ENCODE results near the gene MEGF8. TPM values are rescaled to one million over a fixed set of nuclear protein-coding genes. Genes with fewer than 3 reads are reported as not detected.
A peak's percentile ranks its signal among the peaks of the same experiment; 100 is the strongest.

Gene MEGF8
- total and polyA plus RNA-seq, 10 of the 15 experiments (the other 5 are each of a cell fraction or from before 2014, with no cell fraction given), result 0.43 to 12.8 (median 2.7) TPM

DNA sequence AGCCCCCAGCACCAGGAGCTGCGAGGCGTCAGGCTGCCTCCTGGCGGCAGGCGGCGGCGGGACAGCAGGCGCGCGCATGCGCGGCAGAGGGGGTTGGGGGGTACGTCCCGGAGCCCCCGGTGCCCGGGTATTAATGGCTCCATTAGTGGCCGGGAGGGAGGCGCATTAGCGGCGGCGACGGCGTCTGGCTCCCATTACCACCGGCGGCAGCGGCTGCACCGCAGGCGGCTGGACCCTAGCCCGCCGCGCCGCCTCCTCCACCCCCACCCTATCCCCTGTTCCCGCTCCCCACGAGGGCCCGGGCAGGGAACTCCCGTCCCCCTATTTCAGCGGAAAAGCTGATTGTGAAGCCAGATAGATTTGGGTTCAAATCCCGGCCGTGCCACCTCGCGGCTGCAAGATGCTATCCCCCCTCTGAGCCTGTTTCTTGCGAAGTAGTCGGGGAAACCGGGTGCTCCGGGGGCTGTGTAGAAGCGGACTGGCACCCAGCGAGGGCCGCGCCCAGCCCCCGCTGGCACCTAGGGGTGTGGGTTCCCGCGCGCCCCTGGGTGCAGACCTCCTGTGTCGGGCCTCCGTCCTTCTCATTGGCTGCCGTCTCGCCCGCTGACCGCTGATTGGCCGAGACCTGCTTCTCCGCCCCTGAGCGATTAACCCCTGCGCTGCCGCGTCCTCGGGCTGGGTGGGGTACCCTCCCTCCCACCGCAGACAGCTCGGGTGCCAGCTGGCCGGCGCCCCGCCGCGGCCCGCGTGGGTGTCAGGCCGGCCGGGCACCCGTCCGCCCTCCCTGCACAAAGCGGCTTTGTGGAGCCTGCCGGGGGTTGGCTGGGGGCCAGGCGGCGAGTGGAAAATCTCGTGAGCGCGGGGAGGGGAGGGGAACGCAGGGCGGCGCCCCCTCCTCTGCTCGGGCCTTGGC is 45.3 kb upstream of the MEGF8 start (continued):
- no peak for TF ChIP-seq HSF1 (IDR thresholded peaks at IDR 0.05; ENCODE audit: low read depth, low read length)
- TF ChIP-seq, protein P1, sequence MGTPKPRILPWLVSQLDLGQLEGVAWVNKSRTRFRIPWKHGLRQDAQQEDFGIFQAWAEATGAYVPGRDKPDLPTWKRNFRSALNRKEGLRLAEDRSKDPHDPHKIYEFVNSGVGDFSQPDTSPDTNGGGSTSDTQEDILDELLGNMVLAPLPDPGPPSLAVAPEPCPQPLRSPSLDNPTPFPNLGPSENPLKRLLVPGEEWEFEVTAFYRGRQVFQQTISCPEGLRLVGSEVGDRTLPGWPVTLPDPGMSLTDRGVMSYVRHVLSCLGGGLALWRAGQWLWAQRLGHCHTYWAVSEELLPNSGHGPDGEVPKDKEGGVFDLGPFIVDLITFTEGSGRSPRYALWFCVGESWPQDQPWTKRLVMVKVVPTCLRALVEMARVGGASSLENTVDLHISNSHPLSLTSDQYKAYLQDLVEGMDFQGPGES (IDR thresholded peaks at IDR 0.05), result peak; percentile 51; the same call in 1 of the 2 replicates
- 0 out of 2 replicates have a peak, but pooled peaks have one; percentile 29 for TF ChIP-seq TCF12 (IDR thresholded peaks at IDR 0.05; ENCODE audit: low read depth, low read length)
- no peak for TF ChIP-seq JUNB (IDR thresholded peaks at IDR 0.05)
- no peak for TF ChIP-seq SMAD1 (IDR thresholded peaks at IDR 0.05; ENCODE audit: low read depth, partially characterized antibody)
- no peak for TF ChIP-seq ATF2 (IDR thresholded peaks at IDR 0.05; ENCODE audit: low read length)
- peak; percentile 17; the same call in 1 of the 2 replicates for TF ChIP-seq MTA2 (IDR thresholded peaks at IDR 0.05; ENCODE audit: low read depth)
- TF ChIP-seq, protein P2, sequence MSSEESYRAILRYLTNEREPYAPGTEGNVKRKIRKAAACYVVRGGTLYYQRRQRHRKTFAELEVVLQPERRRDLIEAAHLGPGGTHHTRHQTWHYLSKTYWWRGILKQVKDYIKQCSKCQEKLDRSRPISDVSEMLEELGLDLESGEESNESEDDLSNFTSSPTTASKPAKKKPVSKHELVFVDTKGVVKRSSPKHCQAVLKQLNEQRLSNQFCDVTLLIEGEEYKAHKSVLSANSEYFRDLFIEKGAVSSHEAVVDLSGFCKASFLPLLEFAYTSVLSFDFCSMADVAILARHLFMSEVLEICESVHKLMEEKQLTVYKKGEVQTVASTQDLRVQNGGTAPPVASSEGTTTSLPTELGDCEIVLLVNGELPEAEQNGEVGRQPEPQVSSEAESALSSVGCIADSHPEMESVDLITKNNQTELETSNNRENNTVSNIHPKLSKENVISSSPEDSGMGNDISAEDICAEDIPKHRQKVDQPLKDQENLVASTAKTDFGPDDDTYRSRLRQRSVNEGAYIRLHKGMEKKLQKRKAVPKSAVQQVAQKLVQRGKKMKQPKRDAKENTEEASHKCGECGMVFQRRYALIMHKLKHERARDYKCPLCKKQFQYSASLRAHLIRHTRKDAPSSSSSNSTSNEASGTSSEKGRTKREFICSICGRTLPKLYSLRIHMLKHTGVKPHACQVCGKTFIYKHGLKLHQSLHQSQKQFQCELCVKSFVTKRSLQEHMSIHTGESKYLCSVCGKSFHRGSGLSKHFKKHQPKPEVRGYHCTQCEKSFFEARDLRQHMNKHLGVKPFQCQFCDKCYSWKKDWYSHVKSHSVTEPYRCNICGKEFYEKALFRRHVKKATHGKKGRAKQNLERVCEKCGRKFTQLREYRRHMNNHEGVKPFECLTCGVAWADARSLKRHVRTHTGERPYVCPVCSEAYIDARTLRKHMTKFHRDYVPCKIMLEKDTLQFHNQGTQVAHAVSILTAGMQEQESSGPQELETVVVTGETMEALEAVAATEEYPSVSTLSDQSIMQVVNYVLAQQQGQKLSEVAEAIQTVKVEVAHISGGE (CRISPR knock-in tag; IDR thresholded peaks at IDR 0.05), result no peak
- TF ChIP-seq USF2 (IDR thresholded peaks at IDR 0.05; ENCODE audit: borderline replicate concordance, low read depth, low read length), result no peak
- TF ChIP-seq CTCF (IDR thresholded peaks at IDR 0.05 in 2 of 3, conservative IDR thresholded peaks at IDR 0.05 in 1 of 3; ENCODE audit: control insufficient read depth in 2 of 3, extremely low read depth in 1 of 3, insufficient read depth in 1 of 3, low read depth in 3 of 3, low read length in 3 of 3), result peak; percentile 91 to 94 (median 91)
- no peak for TF ChIP-seq ASH2L (IDR thresholded peaks at IDR 0.05; ENCODE audit: borderline replicate concordance, low read depth)
- TF ChIP-seq CREB1 (IDR thresholded peaks at IDR 0.05; ENCODE audit: low read depth), result peak; percentile 55; the same call in 1 of the 2 replicates
- TF ChIP-seq CBX3 (IDR thresholded peaks at IDR 0.05; ENCODE audit: borderline replicate concordance, low read depth), result no peak
- peak; percentile 67 for TF ChIP-seq RUNX3 (IDR thresholded peaks at IDR 0.05; ENCODE audit: low read length)

All from GM12878 (cell line).